Body of pancreas (tissue), 4 donors: ENCODE results near the gene KCNT2.

Experiments
- POLR2A ChIP-seq, 3 donors: fragments of 450-650 bp; IDR thresholded peaks; one replicate each; pipeline ENCODE4 v1.6.1; 2016; ENCODE audit warnings: antibody characterized with exemption in 3 of 3, mild to moderate bottlenecking in 2 of 3
- TF ChIP-seq, protein P1 (sequence below), 7 experiments: fragments of 450-650 bp in 4 of 7; fragments of 200-600 bp in 3 of 7; sonication (generic) in 3 of 7; IDR thresholded peaks; one replicate each; pipeline ENCODE4 v1.5.1; 2016 to 2019; ENCODE audit warnings: antibody characterized with exemption in 7 of 7

DNA sequence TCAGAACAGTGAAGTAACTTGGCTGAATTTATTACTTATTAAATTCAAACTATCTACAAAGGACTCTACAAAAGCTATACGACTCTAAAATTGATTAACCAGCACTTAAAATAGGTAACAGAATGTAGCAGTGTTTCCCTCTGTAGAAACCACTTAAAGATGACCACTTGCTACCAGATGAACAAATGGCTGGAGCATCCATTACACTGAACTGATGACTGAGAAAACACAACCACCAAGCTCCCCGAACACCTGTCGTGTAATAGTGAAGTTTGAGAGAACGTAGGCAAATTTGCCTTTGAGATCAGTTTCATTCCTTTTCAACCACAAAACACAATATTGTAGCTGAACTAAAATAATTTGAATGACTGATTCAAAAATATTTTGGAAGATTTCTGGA is 226.7 kb downstream of the KCNT2 start:
- no peak for TF ChIP-seq POLR2A (IDR thresholded peaks at IDR 0.05)
- TF ChIP-seq, protein P1, sequence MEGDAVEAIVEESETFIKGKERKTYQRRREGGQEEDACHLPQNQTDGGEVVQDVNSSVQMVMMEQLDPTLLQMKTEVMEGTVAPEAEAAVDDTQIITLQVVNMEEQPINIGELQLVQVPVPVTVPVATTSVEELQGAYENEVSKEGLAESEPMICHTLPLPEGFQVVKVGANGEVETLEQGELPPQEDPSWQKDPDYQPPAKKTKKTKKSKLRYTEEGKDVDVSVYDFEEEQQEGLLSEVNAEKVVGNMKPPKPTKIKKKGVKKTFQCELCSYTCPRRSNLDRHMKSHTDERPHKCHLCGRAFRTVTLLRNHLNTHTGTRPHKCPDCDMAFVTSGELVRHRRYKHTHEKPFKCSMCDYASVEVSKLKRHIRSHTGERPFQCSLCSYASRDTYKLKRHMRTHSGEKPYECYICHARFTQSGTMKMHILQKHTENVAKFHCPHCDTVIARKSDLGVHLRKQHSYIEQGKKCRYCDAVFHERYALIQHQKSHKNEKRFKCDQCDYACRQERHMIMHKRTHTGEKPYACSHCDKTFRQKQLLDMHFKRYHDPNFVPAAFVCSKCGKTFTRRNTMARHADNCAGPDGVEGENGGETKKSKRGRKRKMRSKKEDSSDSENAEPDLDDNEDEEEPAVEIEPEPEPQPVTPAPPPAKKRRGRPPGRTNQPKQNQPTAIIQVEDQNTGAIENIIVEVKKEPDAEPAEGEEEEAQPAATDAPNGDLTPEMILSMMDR (IDR thresholded peaks at IDR 0.05): no peak
